Endothelial cell of umbilical vein (primary cell): ENCODE data around the gene ADGRG7. TPM values are rescaled to one million over a fixed set of nuclear protein-coding genes. Genes with fewer than 3 reads are reported as not detected.

Source experiments
- BruUV-seq: library from RNA; stranded (reverse); fragments of 400-500 nt; replicated peaks from 2 replicates; lab custom pipeline; 2021; lab: Mats Ljungman, UMichigan
- CTCF ChIA-PET: fragments of 300-600, 350-600 bp; sonication (Branson Sonifier 250); formaldehyde crosslinking; loops from one replicate; lab custom pipeline; 2021; ENCODE audit warnings: antibody characterized with exemption, inconsistent platforms; lab: Charles Lee
- POLR2A ChIA-PET: fragments of 300-600, 350-600 bp; sonication (Branson Sonifier 250); formaldehyde crosslinking; loops from one replicate; lab custom pipeline; 2021; ENCODE audit warnings: antibody characterized with exemption, inconsistent platforms; lab: Charles Lee
- DNase-seq: peaks from one replicate; pipeline ENCODE4 v3.0.0-alpha.2; 2011; ENCODE audit warnings: low read depth, low spot score
- FAIRE-seq: peaks from 2 replicates; lab custom pipeline; 2011; peaks lifted over from hg19 to GRCh38; lab: Jason Lieb, UNC
- H2AFZ ChIP-seq: 2 replicates; pipeline ENCODE4 v1.6.0; 2012; ENCODE audit warnings: low read depth, low read length, control low read depth, inconsistent platforms
- H3K27ac ChIP-seq: 2 replicates; pipeline ENCODE4 v1.5.1; 2011; ENCODE audit warnings: low read depth, mild to moderate bottlenecking, control low read depth, low read length, moderate library complexity; ENCODE audit not compliant: insufficient read depth
- H3K27me3 ChIP-seq, 2 experiments: 2 replicates each; pipeline versions ENCODE4 v1.6.0 to v1.6.1; 2011; ENCODE audit warnings: low read length in 2 of 2, mixed read lengths in 1 of 2; ENCODE audit not compliant: control insufficient read depth in 2 of 2, insufficient read depth in 2 of 2
- H3K36me3 ChIP-seq, 2 experiments: 2 replicates in 1 of 2; 3 replicates in 1 of 2; pipeline ENCODE4 v1.5.1; 2011; ENCODE audit warnings: low read length in 2 of 2, mild to moderate bottlenecking in 1 of 2, moderate library complexity in 1 of 2; ENCODE audit not compliant: control insufficient read depth in 2 of 2, insufficient read depth in 2 of 2; ENCODE audit errors: extremely low read depth in 1 of 2
- H3K4me1 ChIP-seq: 3 replicates; pipeline ENCODE4 v1.5.1; 2011; ENCODE audit warnings: mild to moderate bottlenecking, low read length; ENCODE audit not compliant: control insufficient read depth, insufficient read depth; ENCODE audit errors: extremely low read depth
- H3K4me2 ChIP-seq: 2 replicates; pipeline ENCODE4 v1.6.1; 2011; ENCODE audit warnings: low read length, control low read depth, mixed read lengths; ENCODE audit not compliant: insufficient read depth
- H3K4me3 ChIP-seq, 3 experiments: fragments of 200-600 bp in 1 of 3; sonication (generic), shearing (Covaris generic) in 1 of 3; replicated peaks in 1 of 3; 2 replicates each; pipeline ENCODE4 v1.5.1; 2011 to 2016; ENCODE audit warnings: control low read depth in 3 of 3, low read length in 3 of 3, mild to moderate bottlenecking in 2 of 3, inconsistent platforms in 1 of 3, low read depth in 1 of 3, moderate library complexity in 1 of 3; ENCODE audit not compliant: insufficient read depth in 1 of 3
- H3K79me2 ChIP-seq: 2 replicates; pipeline ENCODE4 v1.6.0; 2012; ENCODE audit warnings: low read length, inconsistent platforms; ENCODE audit not compliant: control insufficient read depth, insufficient read depth
- H3K9ac ChIP-seq: replicated peaks from 2 replicates; pipeline ENCODE3; 2011; ENCODE audit warnings: low read length, control low read depth; ENCODE audit not compliant: insufficient read depth; ENCODE audit errors: extremely low read depth
- H3K9me1 ChIP-seq: replicated peaks from 3 replicates; pipeline ENCODE4 v1.6.0; 2011; ENCODE audit warnings: mild to moderate bottlenecking, low read length; ENCODE audit not compliant: control insufficient read depth, insufficient read depth; ENCODE audit errors: extremely low read depth
- H3K9me3 ChIP-seq: replicated peaks from 2 replicates; pipeline ENCODE4 v1.5.1; 2012; ENCODE audit warnings: low read length, inconsistent platforms; ENCODE audit not compliant: control insufficient read depth, insufficient read depth
- H4K20me1 ChIP-seq: replicated peaks from 2 replicates; pipeline ENCODE3; 2011; ENCODE audit warnings: mild to moderate bottlenecking, low read length; ENCODE audit not compliant: control insufficient read depth, insufficient read depth; ENCODE audit errors: extremely low read depth
- CTCF ChIP-seq, 2 donors: IDR thresholded peaks; 1 replicate in 1 of 2; 2 replicates in 1 of 2; pipeline ENCODE4 v1.5.1; 2011; ENCODE audit warnings: low read length in 2 of 2, mild to moderate bottlenecking in 2 of 2, moderate library complexity in 2 of 2, control low read depth in 1 of 2, inconsistent platforms in 1 of 2, low read depth in 1 of 2; ENCODE audit not compliant: insufficient read depth in 1 of 2; ENCODE audit errors: extremely low read depth in 1 of 2
- EZH2 ChIP-seq: IDR thresholded peaks from 2 replicates; pipeline ENCODE4 v1.6.1; 2012; ENCODE audit warnings: borderline replicate concordance, low read depth, mild to moderate bottlenecking, moderate library complexity, low read length, inconsistent platforms; ENCODE audit not compliant: severe bottlenecking
- FOS ChIP-seq: IDR thresholded peaks from 2 replicates; pipeline ENCODE4 v1.6.1; 2011; ENCODE audit warnings: mild to moderate bottlenecking, low read length, moderate library complexity, borderline replicate concordance; ENCODE audit not compliant: insufficient read depth
- GATA2 ChIP-seq: IDR thresholded peaks from 2 replicates; pipeline ENCODE4 v1.7.0; 2011; ENCODE audit warnings: low read depth, mild to moderate bottlenecking, moderate library complexity, mixed read lengths, low read length; ENCODE audit not compliant: insufficient read length, insufficient read depth
- JUN ChIP-seq: IDR thresholded peaks from 2 replicates; pipeline ENCODE4 v1.6.1; 2011; ENCODE audit warnings: borderline replicate concordance, low read depth; ENCODE audit not compliant: insufficient read length, insufficient read depth
- MAX ChIP-seq: IDR thresholded peaks from 2 replicates; pipeline ENCODE4 v1.6.1; 2011; ENCODE audit not compliant: insufficient read depth, insufficient read length
- MYC ChIP-seq: IDR thresholded peaks from one replicate; pipeline ENCODE4 v1.6.1; 2011; ENCODE audit warnings: mild to moderate bottlenecking, low read depth, low read length
- POLR2A ChIP-seq: IDR thresholded peaks from 2 replicates; pipeline ENCODE4 v1.6.1; 2012; ENCODE audit warnings: low read depth, mild to moderate bottlenecking, control low read depth, low read length
- POLR2AphosphoS5 ChIP-seq: IDR thresholded peaks from 2 replicates; pipeline ENCODE4 v1.6.1; 2012; ENCODE audit warnings: low read depth, mild to moderate bottlenecking, control low read depth, low read length, moderate library complexity; ENCODE audit not compliant: insufficient read depth
- dilution Hi-C: fragments of 300-500 bp; cut with MboI; formaldehyde crosslinking; loops from one replicate; pipeline ENCODE4 v1.15.0; 2019; ENCODE audit warnings: low sequenced_read_pairs; ENCODE audit not compliant: extremely low pct_ligation_motif_present
- intact Hi-C: fragments of 100-400 bp; cut with micrococcal nuclease; formaldehyde crosslinking; loops from one replicate; pipeline ENCODE4 v1.10.0; 2022
- polyA plus RNA-seq, 4 experiments: library from polyadenylated mRNA; depleted of rRNA in 3 of 4; stranded (reverse) in 3 of 4; unstranded in 1 of 4; fragments of >200 nt; gene quantifications; 2 replicates each; pipeline versions ENCODE4 v1.2.1 to v1.2.3, GENCODE V29; 2011 to 2012; ENCODE audit warnings: missing spikeins in 1 of 4
- total RNA-seq: library from RNA; stranded (reverse); gene quantifications from 2 replicates; pipeline ENCODE4 v1.2.3, GENCODE V29; 2021

Gene ADGRG7
- total and polyA plus RNA-seq, 2 donors (not counting 3 experiments of a cell fraction or from before 2014, with no cell fraction given), result not detected

DNA sequence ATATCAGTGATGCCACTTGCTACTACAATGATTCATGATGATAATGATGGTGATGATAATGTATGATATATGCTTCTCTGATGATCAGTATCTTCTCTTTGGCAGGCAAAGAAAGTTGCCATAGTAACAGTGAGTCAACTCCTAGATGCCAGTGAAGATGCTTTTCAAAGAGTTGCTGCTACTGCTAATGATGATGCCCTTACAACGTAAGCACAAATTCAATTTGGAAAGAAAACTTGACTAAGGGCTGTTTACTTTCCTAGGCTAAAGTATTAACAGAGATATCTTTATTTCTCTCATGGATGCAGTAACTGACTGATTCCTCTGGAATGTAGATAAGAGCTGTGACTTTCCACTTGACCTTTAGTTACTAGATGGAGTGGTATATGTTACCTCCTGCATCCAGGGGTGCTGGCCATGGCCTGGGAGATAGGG is 27.8 kb downstream of the ADGRG7 start:
- no peak for DNase-seq

More for the DNA sequence above, 27.8 kb downstream of the ADGRG7 start:
- Histone ChIP-seq H4K20me1 (no peaks in the 10 kb centered on the region), H3K79me2 (no peaks in the 10 kb centered on the region), H3K9me3 (no peaks in the 10 kb centered on the region), H3K36me3 (no peaks in the 10 kb centered on the region), H3K9ac (no peak overlapping the region), H3K4me1 (no peaks in the 10 kb centered on the region), H3K4me3 (no peak overlapping the region), H3K9me1 (no peaks in the 10 kb centered on the region), H2AFZ (no peak overlapping the region), H3K4me2 (no peak overlapping the region), H3K27ac (no peak overlapping the region), H3K27me3 (no peaks in the 10 kb centered on the region)
- dilution Hi-C loops (no loop called here), intact Hi-C loops (no loop called here)
- no peak for TF ChIP-seq MYC
- TF ChIP-seq EZH2, result no peak
- no peak for TF ChIP-seq JUN
- no peak for TF ChIP-seq GATA2
- no peak for TF ChIP-seq CTCF (IDR thresholded peaks at IDR 0.05; ENCODE audit: extremely low read depth in 1 of 2, insufficient read depth in 1 of 2, low read depth in 1 of 2, low read length in 2 of 2)
- no peak for TF ChIP-seq FOS
- TF ChIP-seq POLR2AphosphoS5, result no peak
- TF ChIP-seq MAX, result no peak
- no peak for TF ChIP-seq POLR2A
- no peak for FAIRE-seq
- ChIA-PET CTCF (interaction anchor here (4.9 kb wide), 1 partner anchor 174 kb away, joined by 51 read pairs; no protein-coding TSS in a partner anchor), POLR2A (no interaction called here)
- no TSS peak for BruUV-seq
